Osteoblast (primary cell): ENCODE data around the gene SOX12. TPM values are rescaled to one million over a fixed set of nuclear protein-coding genes. Genes with fewer than 3 reads are reported as not detected.
"Not testable (repeated sequence)": the region's sequence is repeated elsewhere in the genome, so short reads cannot be mapped to it uniquely, and the experiment has no call there.

Source experiments
- DNase-seq: peaks from one replicate; pipeline ENCODE4 v3.0.0; 2011; ENCODE audit warnings: low spot score, mixed read lengths; ENCODE audit not compliant: insufficient read length; ENCODE audit errors: missing footprints
- H2AFZ ChIP-seq: 2 replicates; pipeline ENCODE4 v1.6.0; 2011; ENCODE audit warnings: mild to moderate bottlenecking, low read length
- H3K27ac ChIP-seq: 2 replicates; pipeline ENCODE4 v1.5.1; 2011; ENCODE audit warnings: mild to moderate bottlenecking, low read depth, low read length, moderate library complexity
- H3K27me3 ChIP-seq: 2 replicates; pipeline ENCODE4 v1.6.0; 2012; ENCODE audit warnings: mild to moderate bottlenecking, control low read depth, inconsistent platforms, low read length, moderate library complexity; ENCODE audit not compliant: insufficient read depth
- H3K36me3 ChIP-seq: 2 replicates; pipeline ENCODE4 v1.5.1; 2011; ENCODE audit warnings: mild to moderate bottlenecking, low read length, control low read depth, moderate library complexity; ENCODE audit not compliant: insufficient read depth
- H3K4me1 ChIP-seq: 2 replicates; pipeline ENCODE4 v1.5.1; 2011; ENCODE audit warnings: mild to moderate bottlenecking, low read length, control low read depth, moderate library complexity; ENCODE audit not compliant: insufficient read depth
- H3K4me2 ChIP-seq: 2 replicates; pipeline ENCODE4 v1.6.0; 2011; ENCODE audit warnings: mild to moderate bottlenecking, low read length; ENCODE audit not compliant: insufficient read depth
- H3K4me3 ChIP-seq: fragments of 200-600 bp; sonication (generic); 3 replicates; pipeline ENCODE4 v1.5.1; 2012; ENCODE audit warnings: mild to moderate bottlenecking, low read length, inconsistent platforms; ENCODE audit not compliant: insufficient read depth
- H3K79me2 ChIP-seq: 2 replicates; pipeline ENCODE4 v1.6.0; 2012; ENCODE audit warnings: mild to moderate bottlenecking, low read length, control low read depth, inconsistent platforms; ENCODE audit not compliant: insufficient read depth
- H3K9me3 ChIP-seq: 2 replicates; pipeline ENCODE4 v1.5.1; 2011; ENCODE audit warnings: low read depth, low read length, control low read depth
- H4K20me1 ChIP-seq: 2 replicates; pipeline ENCODE4 v1.6.0; 2012; ENCODE audit warnings: mild to moderate bottlenecking, low read length, control low read depth; ENCODE audit not compliant: insufficient read depth
- CTCF ChIP-seq: IDR thresholded peaks from 2 replicates; pipeline ENCODE4 v1.5.1; 2011; ENCODE audit warnings: mild to moderate bottlenecking, low read depth, low read length, moderate library complexity; ENCODE audit errors: extremely low read depth
- total RNA-seq: library from RNA; depleted of rRNA; stranded (reverse); fragments of >200 nt; gene quantifications from 2 replicates; pipeline ENCODE4 v1.2.3, GENCODE V29; 2012

The SOX12 gene
- total RNA-seq, 1 donor, result 6.9 TPM

GRCh38 chr20:371755-372542, 46.6 kb downstream of the SOX12 start:
- peak overlapping the region; percentile 18 for H3K4me2 ChIP-seq
- TF ChIP-seq CTCF, result no peak
- H3K4me3 ChIP-seq, result no peak overlapping the region
- H3K79me2 ChIP-seq, result no peaks in the 10 kb centered on the region
- peaks cover 7% of the 10 kb centered on the region for H3K4me1 ChIP-seq
- H3K27me3 ChIP-seq, result no peaks in the 10 kb centered on the region
- peak overlapping the region; percentile 39 for H2AFZ ChIP-seq
- DNase-seq, result peak; percentile 60
- H3K9me3 ChIP-seq, result no peaks in the 10 kb centered on the region
- no peaks in the 10 kb centered on the region for H3K36me3 ChIP-seq
- no peaks in the 10 kb centered on the region for H4K20me1 ChIP-seq
- peak overlapping the region; percentile 50 for H3K27ac ChIP-seq

DNA sequence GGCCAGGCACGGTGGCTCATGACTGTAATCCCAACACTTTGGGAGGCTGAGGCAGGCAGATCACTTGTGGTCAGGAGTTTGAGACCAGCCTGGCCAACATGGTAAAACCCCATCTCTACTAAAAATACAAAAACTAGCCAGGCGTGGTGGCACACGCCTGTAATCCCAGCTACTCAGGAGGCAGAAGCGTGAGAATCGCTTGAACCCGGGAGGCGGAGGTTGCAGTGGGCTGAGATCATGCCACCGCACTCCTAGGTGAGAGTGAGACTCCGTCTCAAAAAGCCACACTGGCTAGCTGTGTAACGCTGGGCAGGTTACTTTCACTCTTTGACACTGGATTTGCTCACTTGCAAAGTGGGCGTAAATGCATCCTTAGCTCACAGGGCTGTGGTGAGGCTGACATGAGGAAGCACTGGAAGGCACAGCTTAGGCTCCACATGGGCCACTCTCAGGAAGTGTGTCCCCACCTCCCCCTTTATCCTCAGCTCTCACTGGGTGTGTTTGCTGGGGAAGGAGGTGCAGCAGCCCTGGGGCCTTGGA, 47.3 kb downstream of the SOX12 start:
- peak; percentile 15 for DNase-seq
- not testable (repeated sequence) for H3K36me3 ChIP-seq, H4K20me1 ChIP-seq, H3K4me2 ChIP-seq, H3K27me3 ChIP-seq, H3K9me3 ChIP-seq, H2AFZ ChIP-seq, H3K4me1 ChIP-seq, H3K79me2 ChIP-seq, H3K4me3 ChIP-seq
- H3K27ac ChIP-seq, result peak overlapping the region; percentile 50

GRCh38 chr20:373171-373890, 48.0 kb downstream of the SOX12 start:
- peak overlapping the region; percentile 29 for H3K27ac ChIP-seq
- H3K27me3 ChIP-seq, result no peaks in the 10 kb centered on the region
- no peak for TF ChIP-seq CTCF
- H3K4me3 ChIP-seq, result no peak overlapping the region
- H3K9me3 ChIP-seq, result no peaks in the 10 kb centered on the region
- H4K20me1 ChIP-seq, result no peaks in the 10 kb centered on the region
- no peak overlapping the region for H3K4me2 ChIP-seq
- no peak overlapping the region for H2AFZ ChIP-seq
- no peaks in the 10 kb centered on the region for H3K36me3 ChIP-seq
- H3K4me1 ChIP-seq, result peaks cover 7% of the 10 kb centered on the region
- peak; percentile 94 for DNase-seq
- no peaks in the 10 kb centered on the region for H3K79me2 ChIP-seq

- H3K4me2 ChIP-seq, result no peak overlapping the region
- no peak for DNase-seq
- no peaks in the 10 kb centered on the region for H3K27me3 ChIP-seq
- no peak overlapping the region for H3K27ac ChIP-seq
- H3K79me2 ChIP-seq, result no peaks in the 10 kb centered on the region
- no peaks in the 10 kb centered on the region for H3K9me3 ChIP-seq
- H4K20me1 ChIP-seq, result no peaks in the 10 kb centered on the region
- H3K4me3 ChIP-seq, result no peak overlapping the region
- no peak for TF ChIP-seq CTCF
- no peaks in the 10 kb centered on the region for H3K36me3 ChIP-seq
- peaks cover 7% of the 10 kb centered on the region for H3K4me1 ChIP-seq
- no peak overlapping the region for H2AFZ ChIP-seq
These were observed 50.0 kb downstream of the SOX12 start for GRCh38 chr20:375265-375889.
